Stimulated activated CD8-positive, alpha-beta memory T cell treated with anti-CD3 and anti-CD28 coated beads, Interleukin-4, amount 100 ng/mL, for 1 hour (primary cell): Measurements from ENCODE around the gene NDUFB5.

Source experiments
- DNase-seq, 2 donors: peaks; one replicate each; pipeline ENCODE4 v3.0.0-alpha.2; 2020; ENCODE audit warnings: low read depth in 2 of 2, low spot score in 1 of 2

The NDUFB5 gene

DNA sequence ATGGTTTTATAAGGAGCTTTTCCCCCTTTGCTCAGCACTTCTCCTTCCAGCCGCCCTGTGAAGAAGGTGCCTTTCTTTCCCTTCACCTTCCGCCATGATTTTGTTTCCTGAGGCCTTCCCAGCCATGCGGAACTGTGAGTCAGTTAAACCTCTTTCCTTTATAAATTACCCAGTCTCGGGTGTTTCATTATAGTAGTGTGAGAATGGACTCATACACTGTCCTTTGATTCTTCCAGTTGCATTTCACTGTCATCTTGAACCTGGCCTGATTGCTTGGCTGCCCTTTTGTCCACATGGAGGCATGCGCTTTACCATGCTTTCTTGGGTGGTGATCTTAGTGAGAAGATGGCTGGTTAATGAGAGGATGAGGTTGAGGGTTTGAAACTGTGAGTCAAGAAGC is 71.5 kb downstream of the NDUFB5 start:
- no peak for DNase-seq
